ENCODE data around the gene SLCO4A1. TPM values are rescaled to one million over a fixed set of nuclear protein-coding genes. Genes with fewer than 3 reads are reported as not detected.

Gene SLCO4A1
- total and polyA plus RNA-seq, 11 donors = 1.00 to 54.0 (median 11.5) TPM

DNA sequence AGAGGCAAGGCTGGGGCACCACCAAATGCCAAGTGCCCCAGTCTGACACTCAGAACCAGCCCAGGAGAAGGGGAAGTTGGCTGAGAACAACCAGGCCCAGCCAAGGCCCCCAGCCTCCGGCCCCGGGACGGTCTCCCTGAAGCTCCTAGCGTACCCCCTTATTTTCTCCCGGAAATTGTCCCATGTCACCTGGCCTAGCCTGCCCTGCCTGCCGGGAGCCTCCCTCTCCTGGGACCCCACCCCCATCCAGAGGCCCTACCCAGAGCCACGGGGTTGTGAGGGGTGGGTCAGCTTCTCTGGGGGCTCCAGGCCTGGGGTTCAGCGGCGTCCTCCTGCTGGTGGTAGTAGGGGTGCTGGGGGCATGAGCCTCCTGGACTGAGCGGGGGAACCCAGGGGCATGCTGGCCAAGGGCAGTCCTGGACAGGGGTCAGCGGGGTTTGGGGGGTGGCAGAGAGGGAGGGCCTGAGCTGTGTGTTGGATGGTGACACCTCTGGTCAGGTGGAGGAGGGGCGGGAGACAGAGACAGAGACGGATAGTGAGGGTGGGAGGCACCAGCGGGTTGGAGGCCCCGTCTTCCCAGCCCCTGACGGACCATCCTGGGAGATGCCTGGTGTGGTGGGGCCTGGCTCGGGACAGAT lies 7.9 kb upstream of the SLCO4A1 start:
- peak in 1 of 5 donors; percentile 44 for DNase-seq

DNA sequence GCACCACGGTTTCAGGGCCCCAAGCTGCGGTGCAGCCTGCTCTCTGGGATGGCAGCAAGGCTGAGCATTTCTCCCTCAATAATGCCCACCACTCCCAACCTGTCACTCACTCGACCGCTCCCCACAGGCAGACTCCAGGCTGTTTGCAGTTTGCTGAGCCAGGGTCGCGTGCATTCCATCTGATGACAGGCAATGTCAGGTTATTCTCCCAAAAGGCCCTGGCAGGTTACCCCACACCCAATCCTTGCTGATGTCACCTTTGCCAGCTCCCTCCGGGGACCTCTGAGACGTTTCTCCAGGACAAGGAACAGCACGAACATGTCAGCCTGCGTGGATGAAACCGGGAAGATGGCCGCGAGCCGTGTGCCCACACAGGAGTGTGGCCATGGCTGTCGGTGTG lies 7.1 kb upstream of the SLCO4A1 start:
- 82 to 91% (median 84%) methylated on average over 13 to 15 of the region's 15 CpGs for WGBS, 4 donors
- Histone ChIP-seq H3K4me3 (no peak overlapping the region), H3K27ac (no peak overlapping the region), H3K36me3 (no peaks in the 10 kb centered on the region), H3K27me3 (peaks cover 0 to 27% (median 5%) of the 10 kb centered on the region in 9 donors), H3K9me3 (no peaks in the 10 kb centered on the region), H3K4me1 (peaks cover 0 to 12% (median 0%) of the 10 kb centered on the region in 12 donors)
- TF ChIP-seq, protein P1, sequence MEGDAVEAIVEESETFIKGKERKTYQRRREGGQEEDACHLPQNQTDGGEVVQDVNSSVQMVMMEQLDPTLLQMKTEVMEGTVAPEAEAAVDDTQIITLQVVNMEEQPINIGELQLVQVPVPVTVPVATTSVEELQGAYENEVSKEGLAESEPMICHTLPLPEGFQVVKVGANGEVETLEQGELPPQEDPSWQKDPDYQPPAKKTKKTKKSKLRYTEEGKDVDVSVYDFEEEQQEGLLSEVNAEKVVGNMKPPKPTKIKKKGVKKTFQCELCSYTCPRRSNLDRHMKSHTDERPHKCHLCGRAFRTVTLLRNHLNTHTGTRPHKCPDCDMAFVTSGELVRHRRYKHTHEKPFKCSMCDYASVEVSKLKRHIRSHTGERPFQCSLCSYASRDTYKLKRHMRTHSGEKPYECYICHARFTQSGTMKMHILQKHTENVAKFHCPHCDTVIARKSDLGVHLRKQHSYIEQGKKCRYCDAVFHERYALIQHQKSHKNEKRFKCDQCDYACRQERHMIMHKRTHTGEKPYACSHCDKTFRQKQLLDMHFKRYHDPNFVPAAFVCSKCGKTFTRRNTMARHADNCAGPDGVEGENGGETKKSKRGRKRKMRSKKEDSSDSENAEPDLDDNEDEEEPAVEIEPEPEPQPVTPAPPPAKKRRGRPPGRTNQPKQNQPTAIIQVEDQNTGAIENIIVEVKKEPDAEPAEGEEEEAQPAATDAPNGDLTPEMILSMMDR (IDR thresholded peaks at IDR 0.05) = no peak
- no peak for TF ChIP-seq POLR2A (IDR thresholded peaks at IDR 0.05)
- DNase-seq = peak in 2 of 5 donors; percentile 17 to 31
- no peak for ATAC-seq
- intact Hi-C loops (cut with DNase I) = loop anchor here in 1 of 10 donors (10.0 kb wide), 1 partner anchor 60 kb away; no protein-coding TSS in a partner anchor

More for the DNA sequence above, 7.9 kb upstream of the SLCO4A1 start:
- Histone ChIP-seq H3K4me3 (no peak overlapping the region), H3K27ac (no peak overlapping the region), H3K4me1 (peaks cover 0 to 12% (median 0%) of the 10 kb centered on the region in 12 donors), H3K36me3 (no peaks in the 10 kb centered on the region), H3K27me3 (peaks cover 0 to 27% (median 5%) of the 10 kb centered on the region in 9 donors), H3K9me3 (no peaks in the 10 kb centered on the region)
- intact Hi-C loops (cut with DNase I) = loop anchor here in 1 of 10 donors (10.0 kb wide), 1 partner anchor 60 kb away; no protein-coding TSS in a partner anchor
- 83 to 91% (median 90%) methylated on average over 14 to 17 of the region's 17 CpGs for WGBS, 4 donors
- TF ChIP-seq, protein P1 (IDR thresholded peaks at IDR 0.05) = no peak
- TF ChIP-seq POLR2A (IDR thresholded peaks at IDR 0.05) = no peak
- no peak for ATAC-seq

DNA sequence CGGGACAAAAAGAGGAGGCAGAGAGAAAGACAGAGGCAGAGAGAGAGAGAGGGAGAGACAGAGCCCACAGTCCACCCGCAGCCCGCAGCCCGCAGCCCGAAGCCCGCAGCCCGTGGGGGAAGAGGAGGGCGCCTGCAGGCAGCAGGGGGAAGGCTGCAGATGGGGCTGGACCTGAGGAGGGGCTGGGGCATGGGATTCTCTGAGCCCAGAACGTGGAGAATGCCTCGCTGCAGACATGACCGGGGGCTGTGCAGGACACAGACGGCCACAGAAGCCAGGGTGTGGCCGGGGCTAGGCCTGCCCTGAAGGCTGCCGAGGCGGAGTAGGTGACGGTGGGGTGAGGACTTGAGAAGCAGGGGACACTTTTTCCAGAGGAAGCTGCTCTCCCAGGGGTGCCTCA lies 6.5 kb upstream of the SLCO4A1 start:
- Histone ChIP-seq H3K9me3 (no peaks in the 10 kb centered on the region), H3K4me3 (no peak overlapping the region), H3K27me3 (peaks cover 0 to 26% (median 6%) of the 10 kb centered on the region in 9 donors), H3K36me3 (no peaks in the 10 kb centered on the region), H3K27ac (no peak overlapping the region), H3K4me1 (peaks cover 0 to 12% (median 0%) of the 10 kb centered on the region in 12 donors)
- WGBS, 4 donors = 62 to 75% (median 69%) methylated on average over 16 of the region's 16 CpGs
- TF ChIP-seq, protein P1 (IDR thresholded peaks at IDR 0.05) = no peak
- no peak for TF ChIP-seq POLR2A (IDR thresholded peaks at IDR 0.05)
- peak in 2 of 5 donors; percentile 18 to 47 for DNase-seq
- intact Hi-C loops (cut with DNase I) = loop anchor here in 1 of 10 donors (10.0 kb wide), 1 partner anchor 61 kb away; no protein-coding TSS in a partner anchor
- peak in 1 of 4 donors; percentile 16 for ATAC-seq

DNA sequence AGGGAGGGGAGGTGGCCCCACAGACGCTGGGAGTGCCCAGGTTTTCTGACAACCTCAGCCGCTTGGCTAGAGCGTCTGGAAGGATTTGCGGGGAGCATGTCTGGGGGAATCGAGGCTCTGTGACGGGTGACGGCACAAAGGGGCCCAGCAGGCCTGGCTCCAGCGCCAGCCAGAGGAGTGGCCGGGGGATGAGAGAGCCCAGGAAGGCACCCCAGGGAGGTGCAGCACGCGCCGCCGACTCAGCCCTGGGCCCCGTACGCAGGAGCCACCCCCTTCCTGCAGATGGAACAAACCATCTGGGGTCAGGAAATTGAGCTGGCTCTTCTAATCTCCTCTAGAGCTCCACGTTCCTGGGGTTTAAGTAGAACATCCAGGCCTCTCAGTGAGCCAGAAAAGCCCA lies 5.9 kb upstream of the SLCO4A1 start:
- intact Hi-C loops (cut with DNase I) = loop anchor here in 1 of 10 donors (10.0 kb wide), 1 partner anchor 62 kb away; no protein-coding TSS in a partner anchor
- Histone ChIP-seq H3K4me3 (no peak overlapping the region), H3K36me3 (no peaks in the 10 kb centered on the region), H3K9me3 (no peaks in the 10 kb centered on the region), H3K27ac (peak overlapping the region in 2 of 12 donors; percentile 26 to 33), H3K4me1 (peaks cover 0 to 16% (median under 1%) of the 10 kb centered on the region in 12 donors), H3K27me3 (peaks cover 0 to 27% (median 9%) of the 10 kb centered on the region in 9 donors)
- ATAC-seq = peak; percentile 25 to 69 (median 37)
- no peak for TF ChIP-seq POLR2A (IDR thresholded peaks at IDR 0.05)
- WGBS, 4 donors = 32 to 35% (median 33%) methylated on average over 13 to 16 of the region's 16 CpGs
- DNase-seq = peak in 1 of 5 donors; percentile 62
